ENCODE data around the gene XPO5.

DNA sequence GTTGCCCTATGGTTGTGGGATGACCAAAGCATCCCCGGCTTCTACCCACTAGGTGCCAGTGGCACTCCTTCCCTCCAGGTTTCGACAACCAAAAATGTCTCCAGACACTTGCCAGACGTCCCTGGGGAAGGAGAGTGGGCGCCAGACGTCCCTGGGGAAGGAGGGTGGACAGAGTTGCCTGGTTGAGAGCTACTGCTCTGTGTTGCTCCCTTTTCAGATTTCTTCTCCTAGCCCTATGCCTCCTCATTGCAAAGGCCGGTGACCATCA, 78.8 kb downstream of the XPO5 start:
- TF ChIP-seq, protein P1, sequence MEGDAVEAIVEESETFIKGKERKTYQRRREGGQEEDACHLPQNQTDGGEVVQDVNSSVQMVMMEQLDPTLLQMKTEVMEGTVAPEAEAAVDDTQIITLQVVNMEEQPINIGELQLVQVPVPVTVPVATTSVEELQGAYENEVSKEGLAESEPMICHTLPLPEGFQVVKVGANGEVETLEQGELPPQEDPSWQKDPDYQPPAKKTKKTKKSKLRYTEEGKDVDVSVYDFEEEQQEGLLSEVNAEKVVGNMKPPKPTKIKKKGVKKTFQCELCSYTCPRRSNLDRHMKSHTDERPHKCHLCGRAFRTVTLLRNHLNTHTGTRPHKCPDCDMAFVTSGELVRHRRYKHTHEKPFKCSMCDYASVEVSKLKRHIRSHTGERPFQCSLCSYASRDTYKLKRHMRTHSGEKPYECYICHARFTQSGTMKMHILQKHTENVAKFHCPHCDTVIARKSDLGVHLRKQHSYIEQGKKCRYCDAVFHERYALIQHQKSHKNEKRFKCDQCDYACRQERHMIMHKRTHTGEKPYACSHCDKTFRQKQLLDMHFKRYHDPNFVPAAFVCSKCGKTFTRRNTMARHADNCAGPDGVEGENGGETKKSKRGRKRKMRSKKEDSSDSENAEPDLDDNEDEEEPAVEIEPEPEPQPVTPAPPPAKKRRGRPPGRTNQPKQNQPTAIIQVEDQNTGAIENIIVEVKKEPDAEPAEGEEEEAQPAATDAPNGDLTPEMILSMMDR (IDR thresholded peaks at IDR 0.05): no peak
- no peak for TF ChIP-seq EP300 (IDR thresholded peaks at IDR 0.05; ENCODE audit: low read depth)

Data from transverse colon (tissue), 3 donors.